CD4-positive, CD25-positive, alpha-beta regulatory T cell (primary cell): ENCODE results near the gene CRYAB. TPM values are rescaled to one million over a fixed set of nuclear protein-coding genes. Genes with fewer than 3 reads are reported as not detected.

Experiments
- ATAC-seq, 2 donors: fragments of 150-1000 bp; cut with Tn5 transposase; one replicate each; pipeline ENCODE4 v1.10.0; 2021; ENCODE audit warnings: low read depth in 2 of 2, moderate number of reproducible peaks in 2 of 2, moderate library complexity in 1 of 2
- DNase-seq, 3 donors: peaks; one replicate each; pipeline versions ENCODE4 v3.0.0 to v3.0.0-alpha.2; 2012 to 2022; ENCODE audit warnings: mixed read lengths in 1 of 3
- H3K27ac ChIP-seq: one replicate; pipeline ENCODE4 v1.7.0; 2013; ENCODE audit warnings: mild to moderate bottlenecking, low read length; ENCODE audit not compliant: insufficient read depth, poor library complexity, severe bottlenecking
- H3K27me3 ChIP-seq: one replicate; pipeline ENCODE4 v1.7.0; 2013; ENCODE audit warnings: low read length; ENCODE audit not compliant: control insufficient read depth, insufficient read depth
- H3K36me3 ChIP-seq: one replicate; pipeline ENCODE4 v1.7.0; 2013; ENCODE audit warnings: mild to moderate bottlenecking, low read length, moderate library complexity; ENCODE audit not compliant: control insufficient read depth, insufficient read depth
- H3K4me1 ChIP-seq: 2 replicates; pipeline ENCODE4 v1.7.0; 2013; ENCODE audit warnings: mild to moderate bottlenecking, low read length; ENCODE audit not compliant: insufficient read depth, control insufficient read depth, poor library complexity, severe bottlenecking
- H3K4me3 ChIP-seq: one replicate; pipeline ENCODE4 v1.7.0; 2013; ENCODE audit warnings: low read depth, mild to moderate bottlenecking, low read length, moderate library complexity
- H3K9me3 ChIP-seq, 2 experiments: 1 replicate in 1 of 2; 2 replicates in 1 of 2; pipeline ENCODE4 v1.7.0; 2013; ENCODE audit warnings: low read length in 2 of 2, mild to moderate bottlenecking in 1 of 2, moderate library complexity in 1 of 2; ENCODE audit not compliant: control insufficient read depth in 2 of 2
- H3K27ac Mint-ChIP-seq, 3 donors: one replicate each; pipeline ENCODE4 v1.8.0; 2020 to 2022; ENCODE audit warnings: mild to moderate bottlenecking in 3 of 3, mixed read lengths in 3 of 3, moderate library complexity in 2 of 3
- H3K27me3 Mint-ChIP-seq: one replicate; pipeline ENCODE4 v1.8.0; 2022; ENCODE audit warnings: mild to moderate bottlenecking, mixed read lengths
- H3K36me3 Mint-ChIP-seq: one replicate; pipeline ENCODE4 v1.8.0; 2020; ENCODE audit warnings: mixed read lengths
- H3K4me1 Mint-ChIP-seq, 4 donors: one replicate each; pipeline ENCODE4 v1.8.0; 2020 to 2022; ENCODE audit warnings: mixed read lengths in 4 of 4, mild to moderate bottlenecking in 1 of 4
- H3K4me3 Mint-ChIP-seq, 4 donors: one replicate each; pipeline ENCODE4 v1.8.0; 2020 to 2022; ENCODE audit warnings: mild to moderate bottlenecking in 4 of 4, mixed read lengths in 4 of 4, moderate library complexity in 3 of 4
- H3K9me3 Mint-ChIP-seq, 7 donors: one replicate each; pipeline ENCODE4 v1.8.0; 2020 to 2022; ENCODE audit warnings: mixed read lengths in 7 of 7, mild to moderate bottlenecking in 3 of 7, moderate library complexity in 2 of 7
- polyA plus RNA-seq, 4 donors: library from polyadenylated mRNA; unstranded; fragments of 300-500 nt; fragmentation: Illumina TruSeq; gene quantifications; one replicate each; pipeline ENCODE4 v1.2.3, GENCODE V29; 2021
- total RNA-seq: library from RNA; stranded (reverse); gene quantifications from one replicate; pipeline ENCODE4 v1.2.3, GENCODE V29; 2022

CRYAB gene
- total and polyA plus RNA-seq, 5 donors from 2014 or later: not detected

- H3K4me3 ChIP-seq: no peak overlapping the region
- H3K36me3 Mint-ChIP-seq: no peaks in the 10 kb centered on the region
- no peak overlapping the region for H3K27ac ChIP-seq
- no peak overlapping the region for H3K27ac Mint-ChIP-seq
- no peak for DNase-seq
- no peaks in the 10 kb centered on the region for H3K9me3 ChIP-seq
- no peak for ATAC-seq
- no peaks in the 10 kb centered on the region for H3K4me1 ChIP-seq
- H3K27me3 ChIP-seq: no peaks in the 10 kb centered on the region
- H3K4me3 Mint-ChIP-seq: no peak overlapping the region
- no peaks in the 10 kb centered on the region for H3K36me3 ChIP-seq
- H3K9me3 Mint-ChIP-seq: peaks cover 0 to under 1% (median 0%) of the 10 kb centered on the region in 7 donors
- H3K27me3 Mint-ChIP-seq: no peaks in the 10 kb centered on the region
- peaks cover 4 to 6% (median 5%) of the 10 kb centered on the region in 4 donors for H3K4me1 Mint-ChIP-seq
Measured at GRCh38 chr11:111946499-111946898, 34.9 kb upstream of the CRYAB start.

DNA sequence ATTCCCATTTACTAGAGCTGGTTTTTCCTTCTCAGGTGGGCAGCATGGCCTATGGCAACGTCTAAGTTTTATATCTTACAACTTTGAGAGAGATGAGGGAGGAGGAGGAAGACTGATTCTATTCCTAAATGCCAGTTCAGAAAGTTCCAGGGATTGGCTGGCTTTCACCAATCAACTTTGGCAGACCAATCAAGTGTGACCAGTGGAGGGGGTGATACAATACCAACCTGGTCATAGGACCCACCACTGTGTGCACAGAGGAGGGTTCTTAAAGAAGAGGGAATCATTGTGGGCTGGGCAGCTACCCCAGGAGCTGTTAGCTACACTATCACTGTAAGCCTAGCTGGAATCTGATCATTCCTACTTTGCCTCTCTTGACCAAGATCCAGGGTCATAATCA is 33.6 kb upstream of the CRYAB start:
- Mint-ChIP-seq H3K27ac (no peak overlapping the region), H3K9me3 (no peaks in the 10 kb centered on the region), H3K36me3 (no peaks in the 10 kb centered on the region), H3K27me3 (no peaks in the 10 kb centered on the region), H3K4me3 (no peak overlapping the region), H3K4me1 (peaks cover 4 to 6% (median 5%) of the 10 kb centered on the region in 4 donors)
- H3K27ac ChIP-seq: no peak overlapping the region
- H3K4me1 ChIP-seq: no peaks in the 10 kb centered on the region
- no peak overlapping the region for H3K4me3 ChIP-seq
- DNase-seq (no peak), ATAC-seq (no peak)
- H3K9me3 ChIP-seq: no peaks in the 10 kb centered on the region
- H3K36me3 ChIP-seq: no peaks in the 10 kb centered on the region
- no peaks in the 10 kb centered on the region for H3K27me3 ChIP-seq

DNA sequence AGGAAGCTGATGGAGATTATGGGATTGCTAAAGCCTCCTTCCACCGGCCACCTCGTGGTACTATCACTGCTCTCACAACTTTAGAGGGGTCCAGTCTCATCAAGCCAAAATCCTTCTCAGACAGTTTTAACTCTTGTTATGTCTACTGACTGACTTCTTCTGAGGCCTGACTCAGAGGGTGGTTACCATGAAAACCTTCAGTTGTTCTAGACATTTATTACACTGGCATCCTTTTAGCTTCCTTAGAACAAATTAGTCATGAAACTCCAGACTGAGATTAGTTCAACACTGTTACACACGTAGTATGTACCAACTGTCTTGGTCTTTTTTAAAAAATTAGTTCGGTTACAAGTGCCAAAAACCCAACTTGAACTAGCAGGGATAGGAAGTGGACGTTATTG is 33.1 kb upstream of the CRYAB start:
- H3K4me3 ChIP-seq: no peak overlapping the region
- Mint-ChIP-seq H3K4me3 (no peak overlapping the region), H3K9me3 (no peaks in the 10 kb centered on the region), H3K4me1 (peaks cover 4 to 6% (median 5%) of the 10 kb centered on the region in 4 donors), H3K27ac (peak overlapping the region in 1 of 3 donors; percentile 48), H3K36me3 (no peaks in the 10 kb centered on the region), H3K27me3 (no peaks in the 10 kb centered on the region)
- no peaks in the 10 kb centered on the region for H3K4me1 ChIP-seq
- ATAC-seq (peak in 1 of 2 donors; percentile 42), DNase-seq (peak in 1 of 3 donors; percentile 46)
- H3K27me3 ChIP-seq: no peaks in the 10 kb centered on the region
- no peaks in the 10 kb centered on the region for H3K9me3 ChIP-seq
- H3K27ac ChIP-seq: no peak overlapping the region
- H3K36me3 ChIP-seq: no peaks in the 10 kb centered on the region

DNA sequence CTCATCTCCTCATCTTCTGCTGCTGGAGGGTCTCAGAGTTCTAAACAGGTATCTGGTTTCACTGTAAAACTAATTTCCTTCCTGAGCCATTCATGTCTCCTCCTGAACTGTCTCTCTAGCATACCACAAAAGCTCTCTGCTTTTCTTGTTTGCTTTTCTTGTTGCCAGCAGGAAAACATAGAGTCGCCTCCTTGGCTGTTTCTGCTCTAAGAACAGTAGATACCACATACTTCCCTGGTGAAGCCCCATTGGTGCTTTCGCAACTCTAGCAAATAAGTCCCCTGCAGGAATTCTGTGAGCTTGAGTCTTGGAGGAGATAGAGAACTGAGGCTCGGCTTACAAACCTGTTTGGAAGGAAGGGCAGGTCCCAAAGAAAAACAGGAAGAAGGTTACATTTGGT is 32.6 kb upstream of the CRYAB start:
- H3K4me1 ChIP-seq: no peaks in the 10 kb centered on the region
- H3K4me1 Mint-ChIP-seq: peaks cover 5 to 10% (median 7%) of the 10 kb centered on the region in 4 donors
- no peak overlapping the region for H3K4me3 ChIP-seq
- H3K4me3 Mint-ChIP-seq: no peak overlapping the region
- H3K36me3 ChIP-seq: no peaks in the 10 kb centered on the region
- H3K9me3 Mint-ChIP-seq: no peaks in the 10 kb centered on the region
- peak overlapping the region in 1 of 3 donors; percentile 81 for H3K27ac Mint-ChIP-seq
- no peaks in the 10 kb centered on the region for H3K36me3 Mint-ChIP-seq
- no peak for ATAC-seq
- H3K27me3 Mint-ChIP-seq: peaks cover 1% of the 10 kb centered on the region
- H3K9me3 ChIP-seq: no peaks in the 10 kb centered on the region
- H3K27ac ChIP-seq: no peak overlapping the region
- H3K27me3 ChIP-seq: no peaks in the 10 kb centered on the region
- DNase-seq: no peak

GRCh38 chr11:111942829-111943228 is 31.3 kb upstream of the CRYAB start:
- no peaks in the 10 kb centered on the region for H3K36me3 Mint-ChIP-seq
- H3K27me3 Mint-ChIP-seq: peaks cover 11% of the 10 kb centered on the region
- H3K27ac ChIP-seq: no peak overlapping the region
- peaks cover 16 to 23% (median 19%) of the 10 kb centered on the region in 4 donors for H3K4me1 Mint-ChIP-seq
- no peaks in the 10 kb centered on the region for H3K27me3 ChIP-seq
- H3K4me3 Mint-ChIP-seq: no peak overlapping the region
- H3K27ac Mint-ChIP-seq: no peak overlapping the region
- no peak overlapping the region for H3K4me3 ChIP-seq
- DNase-seq: no peak
- H3K9me3 Mint-ChIP-seq: no peaks in the 10 kb centered on the region
- peaks cover 13% of the 10 kb centered on the region for H3K4me1 ChIP-seq
- H3K9me3 ChIP-seq: no peaks in the 10 kb centered on the region
- ATAC-seq: no peak
- no peaks in the 10 kb centered on the region for H3K36me3 ChIP-seq

DNA sequence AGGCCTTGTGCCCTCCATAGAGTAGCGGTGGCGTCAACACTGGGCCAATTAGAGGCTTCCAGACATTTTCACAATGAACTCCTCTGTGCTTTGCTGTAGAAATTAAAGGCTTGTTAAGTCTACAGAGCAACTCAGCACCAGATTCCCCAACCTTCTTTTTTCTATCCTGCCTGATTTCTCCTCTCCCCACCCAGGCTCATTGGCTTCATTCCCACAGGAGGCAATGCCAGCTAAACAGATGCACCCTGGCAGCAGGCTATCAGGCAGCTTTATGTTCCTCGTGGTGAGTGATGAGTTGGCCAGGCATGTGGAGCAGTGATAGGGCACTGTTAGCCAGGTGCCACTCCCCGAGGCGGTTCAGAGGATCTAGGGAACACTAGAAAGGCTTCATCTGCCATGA is 30.4 kb upstream of the CRYAB start:
- no peaks in the 10 kb centered on the region for H3K36me3 ChIP-seq
- H3K4me3 ChIP-seq: no peak overlapping the region
- Mint-ChIP-seq H3K27ac (no peak overlapping the region), H3K4me1 (peaks cover 18 to 28% (median 22%) of the 10 kb centered on the region in 4 donors), H3K27me3 (peaks cover 13% of the 10 kb centered on the region), H3K36me3 (no peaks in the 10 kb centered on the region), H3K9me3 (no peaks in the 10 kb centered on the region), H3K4me3 (no peak overlapping the region)
- ATAC-seq (no peak), DNase-seq (no peak)
- H3K4me1 ChIP-seq: peaks cover 21% of the 10 kb centered on the region
- H3K27me3 ChIP-seq: no peaks in the 10 kb centered on the region
- no peaks in the 10 kb centered on the region for H3K9me3 ChIP-seq
- no peak overlapping the region for H3K27ac ChIP-seq

DNA sequence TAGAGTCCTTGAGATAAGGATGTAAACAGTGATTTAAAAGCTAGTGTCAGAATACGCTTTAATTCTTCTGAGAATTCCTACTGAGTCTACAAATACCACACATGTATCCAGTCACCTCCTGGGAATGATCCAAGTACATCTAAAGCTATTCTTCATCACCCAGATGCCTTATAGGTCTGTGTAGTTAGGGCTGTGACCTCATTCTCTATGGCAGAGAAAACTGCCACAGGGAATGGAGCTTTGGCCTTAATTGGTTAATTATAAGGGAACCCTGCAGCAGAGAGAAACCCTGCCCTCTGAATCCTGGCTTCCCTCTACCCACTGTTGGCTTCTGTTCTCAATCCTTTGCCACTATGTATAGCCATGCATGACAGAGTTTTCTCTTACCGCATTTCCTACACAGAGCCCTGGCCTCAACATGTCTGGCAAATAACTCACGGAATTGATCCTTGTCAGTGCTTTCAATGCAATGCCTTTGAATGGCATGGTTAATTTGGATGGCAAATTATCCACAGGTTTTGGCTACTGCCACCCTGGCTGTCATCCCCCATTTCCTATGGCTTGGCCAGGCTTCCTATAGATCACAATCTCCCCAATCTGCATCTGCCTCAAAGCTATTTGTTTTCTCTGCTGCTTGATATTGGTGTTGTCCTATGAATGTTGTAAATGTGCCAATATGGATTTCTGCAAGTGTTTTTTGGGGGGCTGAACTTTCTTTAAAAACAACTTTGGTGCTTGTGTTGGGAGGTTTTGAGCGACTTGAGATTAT is 28.4 kb upstream of the CRYAB start:
- Histone ChIP-seq H3K4me3 (no peak overlapping the region), H3K27me3 (no peaks in the 10 kb centered on the region), H3K4me1 (peaks cover 26% of the 10 kb centered on the region), H3K9me3 (no peaks in the 10 kb centered on the region), H3K36me3 (no peaks in the 10 kb centered on the region), H3K27ac (no peak overlapping the region)
- Mint-ChIP-seq H3K36me3 (no peaks in the 10 kb centered on the region), H3K4me3 (no peak overlapping the region), H3K27me3 (peaks cover 13% of the 10 kb centered on the region), H3K4me1 (peaks cover 18 to 36% (median 25%) of the 10 kb centered on the region in 4 donors), H3K9me3 (no peaks in the 10 kb centered on the region), H3K27ac (no peak overlapping the region)
- ATAC-seq (no peak), DNase-seq (no peak)

GRCh38 chr11:111938687-111939160 is 27.2 kb upstream of the CRYAB start:
- Mint-ChIP-seq H3K4me1 (peaks cover 13 to 31% (median 21%) of the 10 kb centered on the region in 4 donors), H3K27me3 (peaks cover 13% of the 10 kb centered on the region), H3K9me3 (no peaks in the 10 kb centered on the region), H3K27ac (peak overlapping the region; percentile 72 to 87 (median 75)), H3K4me3 (peak overlapping the region; percentile 76 to 89 (median 80)), H3K36me3 (no peaks in the 10 kb centered on the region)
- Histone ChIP-seq H3K27me3 (no peaks in the 10 kb centered on the region), H3K36me3 (no peaks in the 10 kb centered on the region), H3K4me1 (peaks cover 26% of the 10 kb centered on the region), H3K9me3 (no peaks in the 10 kb centered on the region), H3K4me3 (peak overlapping the region; percentile 38), H3K27ac (no peak overlapping the region)
- DNase-seq: peak in 1 of 3 donors; percentile 71
- peak; percentile 48 to 72 for ATAC-seq
